ENCODE measurements around the gene KIF3C.

Gene KIF3C

GRCh38 chr2:25955869-25956535, 26.3 kb downstream of the KIF3C start:
- Histone ChIP-seq H3K27ac (ENCODE audit: low read depth, low read length) (no peak overlapping the region), H3K36me3 (ENCODE audit: insufficient read depth, low read length) (no peaks in the 10 kb centered on the region), H3K9me3 (ENCODE audit: low read length) (no peaks in the 10 kb centered on the region), H3K27me3 (ENCODE audit: control insufficient read depth in 1 of 2, insufficient read depth in 2 of 2, low read length in 2 of 2) (no peaks in the 10 kb centered on the region), H3K4me3 (ENCODE audit: low read depth in 1 of 2, low read length in 2 of 2) (no peak overlapping the region), H3K4me1 (ENCODE audit: insufficient read depth, low read length) (no peaks in the 10 kb centered on the region), H3K9ac (ENCODE audit: low read length) (no peak overlapping the region)

GRCh38 chr2:25955036-25955435, 27.3 kb downstream of the KIF3C start:
- H3K4me1 ChIP-seq (ENCODE audit: insufficient read depth, low read length): no peaks in the 10 kb centered on the region
- H3K36me3 ChIP-seq (ENCODE audit: insufficient read depth, low read length): no peaks in the 10 kb centered on the region
- H3K4me3 ChIP-seq (ENCODE audit: low read depth in 1 of 2, low read length in 2 of 2): no peak overlapping the region
- no peak overlapping the region for H3K9ac ChIP-seq (ENCODE audit: low read length)
- H3K27ac ChIP-seq (ENCODE audit: low read depth, low read length): no peak overlapping the region
- H3K27me3 ChIP-seq (ENCODE audit: control insufficient read depth in 1 of 2, insufficient read depth in 2 of 2, low read length in 2 of 2): no peaks in the 10 kb centered on the region
- H3K9me3 ChIP-seq (ENCODE audit: low read length): no peaks in the 10 kb centered on the region

- Histone ChIP-seq H3K9ac (ENCODE audit: low read length) (no peak overlapping the region), H3K27ac (ENCODE audit: low read depth, low read length) (no peak overlapping the region), H3K9me3 (ENCODE audit: low read length) (no peaks in the 10 kb centered on the region), H3K4me1 (ENCODE audit: insufficient read depth, low read length) (no peaks in the 10 kb centered on the region), H3K27me3 (ENCODE audit: control insufficient read depth in 1 of 2, insufficient read depth in 2 of 2, low read length in 2 of 2) (no peaks in the 10 kb centered on the region), H3K36me3 (ENCODE audit: insufficient read depth, low read length) (no peaks in the 10 kb centered on the region), H3K4me3 (ENCODE audit: low read depth in 1 of 2, low read length in 2 of 2) (no peak overlapping the region)
These were observed 28.0 kb downstream of the KIF3C start for GRCh38 chr2:25954199-25954752.

- no peaks in the 10 kb centered on the region for H3K27me3 ChIP-seq (ENCODE audit: control insufficient read depth in 1 of 2, insufficient read depth in 2 of 2, low read length in 2 of 2)
- no peaks in the 10 kb centered on the region for H3K9me3 ChIP-seq (ENCODE audit: low read length)
- H3K4me3 ChIP-seq (ENCODE audit: low read depth in 1 of 2, low read length in 2 of 2): peak overlapping the region in 1 of 2 donors; percentile 28
- no peak overlapping the region for H3K27ac ChIP-seq (ENCODE audit: low read depth, low read length)
- no peaks in the 10 kb centered on the region for H3K36me3 ChIP-seq (ENCODE audit: insufficient read depth, low read length)
- no peaks in the 10 kb centered on the region for H3K4me1 ChIP-seq (ENCODE audit: insufficient read depth, low read length)
- no peak overlapping the region for H3K9ac ChIP-seq (ENCODE audit: low read length)
These were observed 31.2 kb downstream of the KIF3C start for GRCh38 chr2:25951071-25951547.

- Histone ChIP-seq H3K9ac (ENCODE audit: low read length) (no peak overlapping the region), H3K4me1 (ENCODE audit: insufficient read depth, low read length) (no peaks in the 10 kb centered on the region), H3K27ac (ENCODE audit: low read depth, low read length) (no peak overlapping the region), H3K4me3 (ENCODE audit: low read depth in 1 of 2, low read length in 2 of 2) (no peak overlapping the region), H3K36me3 (ENCODE audit: insufficient read depth, low read length) (no peaks in the 10 kb centered on the region), H3K27me3 (ENCODE audit: control insufficient read depth in 1 of 2, insufficient read depth in 2 of 2, low read length in 2 of 2) (no peaks in the 10 kb centered on the region), H3K9me3 (ENCODE audit: low read length) (no peaks in the 10 kb centered on the region)
These were observed 33.9 kb downstream of the KIF3C start for GRCh38 chr2:25948437-25948836.

GRCh38 chr2:25941042-25941441, 41.3 kb downstream of the KIF3C start:
- H3K9me3 ChIP-seq (ENCODE audit: low read length): no peaks in the 10 kb centered on the region
- no peak overlapping the region for H3K4me3 ChIP-seq (ENCODE audit: low read depth in 1 of 2, low read length in 2 of 2)
- H3K27ac ChIP-seq (ENCODE audit: low read depth, low read length): no peak overlapping the region
- H3K27me3 ChIP-seq (ENCODE audit: control insufficient read depth in 1 of 2, insufficient read depth in 2 of 2, low read length in 2 of 2): no peaks in the 10 kb centered on the region
- no peak overlapping the region for H3K9ac ChIP-seq (ENCODE audit: low read length)
- H3K4me1 ChIP-seq (ENCODE audit: insufficient read depth, low read length): no peaks in the 10 kb centered on the region
- H3K36me3 ChIP-seq (ENCODE audit: insufficient read depth, low read length): no peaks in the 10 kb centered on the region

GRCh38 chr2:25939257-25939668, 43.0 kb downstream of the KIF3C start:
- no peak overlapping the region for H3K4me3 ChIP-seq (ENCODE audit: low read depth in 1 of 2, low read length in 2 of 2)
- no peak overlapping the region for H3K9ac ChIP-seq (ENCODE audit: low read length)
- no peak overlapping the region for H3K27ac ChIP-seq (ENCODE audit: low read depth, low read length)
- H3K4me1 ChIP-seq (ENCODE audit: insufficient read depth, low read length): no peaks in the 10 kb centered on the region
- H3K9me3 ChIP-seq (ENCODE audit: low read length): no peaks in the 10 kb centered on the region
- no peaks in the 10 kb centered on the region for H3K36me3 ChIP-seq (ENCODE audit: insufficient read depth, low read length)
- H3K27me3 ChIP-seq (ENCODE audit: control insufficient read depth in 1 of 2, insufficient read depth in 2 of 2, low read length in 2 of 2): no peaks in the 10 kb centered on the region

GRCh38 chr2:25938345-25938744, 44.0 kb downstream of the KIF3C start:
- Histone ChIP-seq H3K27me3 (ENCODE audit: control insufficient read depth in 1 of 2, insufficient read depth in 2 of 2, low read length in 2 of 2) (no peaks in the 10 kb centered on the region), H3K9ac (ENCODE audit: low read length) (no peak overlapping the region), H3K4me3 (ENCODE audit: low read depth in 1 of 2, low read length in 2 of 2) (no peak overlapping the region), H3K36me3 (ENCODE audit: insufficient read depth, low read length) (no peaks in the 10 kb centered on the region), H3K4me1 (ENCODE audit: insufficient read depth, low read length) (no peaks in the 10 kb centered on the region), H3K9me3 (ENCODE audit: low read length) (no peaks in the 10 kb centered on the region), H3K27ac (ENCODE audit: low read depth, low read length) (no peak overlapping the region)

- Histone ChIP-seq H3K4me1 (ENCODE audit: insufficient read depth, low read length) (no peaks in the 10 kb centered on the region), H3K9me3 (ENCODE audit: low read length) (no peaks in the 10 kb centered on the region), H3K4me3 (ENCODE audit: low read depth in 1 of 2, low read length in 2 of 2) (no peak overlapping the region), H3K27ac (ENCODE audit: low read depth, low read length) (no peak overlapping the region), H3K27me3 (ENCODE audit: control insufficient read depth in 1 of 2, insufficient read depth in 2 of 2, low read length in 2 of 2) (no peaks in the 10 kb centered on the region), H3K9ac (ENCODE audit: low read length) (no peak overlapping the region), H3K36me3 (ENCODE audit: insufficient read depth, low read length) (no peaks in the 10 kb centered on the region)
These were observed 45.3 kb downstream of the KIF3C start for GRCh38 chr2:25936889-25937545.

- Histone ChIP-seq H3K4me3 (ENCODE audit: low read depth in 1 of 2, low read length in 2 of 2) (no peak overlapping the region), H3K9me3 (ENCODE audit: low read length) (no peaks in the 10 kb centered on the region), H3K27me3 (ENCODE audit: control insufficient read depth in 1 of 2, insufficient read depth in 2 of 2, low read length in 2 of 2) (no peaks in the 10 kb centered on the region), H3K9ac (ENCODE audit: low read length) (no peak overlapping the region), H3K36me3 (ENCODE audit: insufficient read depth, low read length) (no peaks in the 10 kb centered on the region), H3K4me1 (ENCODE audit: insufficient read depth, low read length) (no peaks in the 10 kb centered on the region), H3K27ac (ENCODE audit: low read depth, low read length) (no peak overlapping the region)
These were observed 48.7 kb downstream of the KIF3C start for GRCh38 chr2:25933622-25934021.

GRCh38 chr2:25929789-25930473, 52.4 kb downstream of the KIF3C start:
- Histone ChIP-seq H3K4me1 (ENCODE audit: insufficient read depth, low read length) (no peaks in the 10 kb centered on the region), H3K9ac (ENCODE audit: low read length) (no peak overlapping the region), H3K27ac (ENCODE audit: low read depth, low read length) (no peak overlapping the region), H3K27me3 (ENCODE audit: control insufficient read depth in 1 of 2, insufficient read depth in 2 of 2, low read length in 2 of 2) (no peaks in the 10 kb centered on the region), H3K4me3 (ENCODE audit: low read depth in 1 of 2, low read length in 2 of 2) (no peak overlapping the region), H3K9me3 (ENCODE audit: low read length) (no peaks in the 10 kb centered on the region), H3K36me3 (ENCODE audit: insufficient read depth, low read length) (peaks cover 12% of the 10 kb centered on the region)

Measured in muscle layer of colon (tissue), 2 donors.